ENCODE results near the gene NLRP7. TPM values are rescaled to one million over a fixed set of nuclear protein-coding genes. Genes with fewer than 3 reads are reported as not detected.

NLRP7 gene
- total RNA-seq, 1 donor from 2014 or later = not detected

- no peak for DNase-seq (ENCODE audit: low spot score)
- ATAC-seq = no peak
Measured at GRCh38 chr19:54875506-54875905, 71.8 kb downstream of the NLRP7 start.

DNA sequence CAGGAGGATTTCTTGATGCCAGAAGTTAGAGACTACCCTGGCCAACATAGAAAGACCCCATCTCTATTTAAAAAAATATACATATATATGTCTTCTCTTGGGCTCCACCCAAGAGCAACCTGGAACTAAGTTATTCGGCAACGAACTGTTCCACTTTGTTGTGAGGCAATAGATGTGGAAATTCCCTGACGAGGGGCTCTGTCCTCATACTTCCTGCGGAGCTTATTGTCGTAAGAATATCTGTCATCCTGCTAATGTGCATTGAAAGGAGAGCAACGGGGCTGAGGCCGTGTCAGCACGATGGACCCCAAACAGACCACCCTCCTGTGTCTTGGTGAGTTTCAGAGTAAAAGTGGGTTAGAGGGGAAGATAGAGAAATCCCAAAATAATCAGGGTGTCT is 73.3 kb downstream of the NLRP7 start, which contains the start of gene FCAR:
Gene FCAR, plus strand, starts transcription at position 246 of the 400 bp plus-strand sequence. Its CDS starts 55 bp downstream, at position 301.
- ATAC-seq (no peak), DNase-seq (ENCODE audit: low spot score) (no peak)

Other genes starting within 250 kb of the NLRP7 start
- gene KIR3DL3, start 223.1 kb downstream of the NLRP7 start, total RNA-seq = not detected
- not detected for gene KIR2DL3, start 209.0 kb downstream of the NLRP7 start, total RNA-seq
- gene KIR2DL1, start 177.7 kb downstream of the NLRP7 start, total RNA-seq = not detected
- gene KIR2DL4, start 143.9 kb downstream of the NLRP7 start, total RNA-seq = not detected
- gene KIR3DL1, start 131.1 kb downstream of the NLRP7 start, total RNA-seq = not detected
- gene KIR2DS4, start 114.9 kb downstream of the NLRP7 start, total RNA-seq = not detected
- gene KIR3DL2, start 97.1 kb downstream of the NLRP7 start, total RNA-seq = not detected
- gene FCAR, start 73.3 kb downstream of the NLRP7 start, total RNA-seq = 0.55 TPM
- 0.10 TPM for gene NCR1, start 41.4 kb downstream of the NLRP7 start, total RNA-seq
- gene NLRP2, start 18.8 kb upstream of the NLRP7 start, total RNA-seq = 0.78 TPM
- not detected for gene GP6, start 90.7 kb upstream of the NLRP7 start, total RNA-seq
- gene RDH13, start 115.6 kb upstream of the NLRP7 start, total RNA-seq = 9.7 TPM
- 0.53 TPM for gene EPS8L1, start 128.3 kb upstream of the NLRP7 start, total RNA-seq
- 46.5 TPM for gene PPP1R12C, start 170.1 kb upstream of the NLRP7 start, total RNA-seq
- gene TNNT1, start 201.7 kb upstream of the NLRP7 start, total RNA-seq = 0.18 TPM
- gene TNNI3, start 210.2 kb upstream of the NLRP7 start, total RNA-seq = not detected
- gene DNAAF3, start 219.1 kb upstream of the NLRP7 start, total RNA-seq = 0.63 TPM
- 0.20 TPM for gene SYT5, start 232.8 kb upstream of the NLRP7 start, total RNA-seq